HG03039 (cell line): ENCODE measurements around the gene GLI3.

Experiments
- ATAC-seq: cut with Tn5 transposase; IDR thresholded peaks from one replicate; pipeline ENCODE4 v1.9.1; 2021; ENCODE audit warnings: mild to moderate bottlenecking, moderate library complexity; ENCODE audit not compliant: unreplicated experiment

Gene GLI3

DNA sequence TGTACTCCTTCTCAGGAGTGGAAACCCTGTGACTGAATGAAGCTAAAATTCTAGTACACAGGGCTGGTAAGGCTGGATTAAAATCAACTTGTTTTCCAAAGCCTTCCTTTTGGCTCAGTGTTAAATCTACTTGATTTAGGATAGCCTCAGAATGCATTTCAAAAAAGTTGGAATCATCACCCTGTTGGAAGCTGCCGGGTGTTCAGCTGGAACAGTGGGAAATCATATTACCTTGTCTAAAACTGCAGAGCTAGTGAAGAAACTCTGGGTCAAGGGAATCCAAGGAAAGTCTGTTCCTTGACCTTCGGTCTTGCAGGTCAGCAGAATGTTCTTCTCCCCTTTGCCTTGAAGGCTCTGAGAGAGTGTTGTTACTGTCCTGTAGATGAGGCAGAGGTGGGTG lies 282.0 kb downstream of the GLI3 start:
- ATAC-seq: no peak

DNA sequence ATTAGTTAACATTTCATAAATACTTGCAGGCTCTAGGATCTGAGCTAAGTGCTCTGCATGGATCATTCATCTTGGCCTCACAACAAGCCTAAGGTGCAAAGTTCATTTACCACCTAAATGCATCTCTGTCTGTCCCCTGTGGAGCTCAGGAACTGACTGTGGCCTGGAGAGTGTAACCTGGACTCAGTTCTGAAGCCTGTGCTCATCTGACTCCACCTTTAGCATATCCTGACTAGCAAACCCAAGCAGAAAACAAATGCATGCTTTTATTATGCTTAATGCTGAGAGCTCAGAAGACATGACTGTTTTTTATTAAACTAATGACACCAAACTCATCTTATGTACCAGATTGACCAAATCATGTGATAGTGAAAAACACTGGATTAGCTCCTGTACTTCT lies 288.5 kb downstream of the GLI3 start:
- no peak for ATAC-seq

DNA sequence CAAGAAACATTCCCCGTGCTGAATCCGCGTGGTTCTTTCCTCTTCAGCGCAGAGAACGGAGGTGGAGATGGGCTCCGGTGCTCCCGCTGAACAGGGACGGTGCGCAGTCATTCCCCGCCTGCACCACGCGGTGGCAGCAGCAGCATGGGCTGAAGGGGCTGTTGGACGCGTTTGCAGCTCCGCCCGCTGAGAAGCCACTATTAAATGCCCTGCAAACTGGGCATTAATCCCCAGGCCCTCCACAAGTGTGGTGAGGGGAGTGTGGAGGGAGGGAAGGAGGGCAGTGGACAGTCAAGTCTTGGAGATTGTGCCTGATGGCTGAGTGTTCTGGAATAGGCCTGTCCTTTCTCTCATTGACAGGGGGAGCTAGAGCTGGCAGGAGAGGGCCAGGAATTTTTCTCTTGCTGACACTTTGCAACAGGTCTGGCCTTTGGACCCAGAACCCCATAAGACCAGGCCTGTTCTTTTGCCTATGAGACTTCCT lies 293.9 kb downstream of the GLI3 start:
- peak; percentile 87 for ATAC-seq

DNA sequence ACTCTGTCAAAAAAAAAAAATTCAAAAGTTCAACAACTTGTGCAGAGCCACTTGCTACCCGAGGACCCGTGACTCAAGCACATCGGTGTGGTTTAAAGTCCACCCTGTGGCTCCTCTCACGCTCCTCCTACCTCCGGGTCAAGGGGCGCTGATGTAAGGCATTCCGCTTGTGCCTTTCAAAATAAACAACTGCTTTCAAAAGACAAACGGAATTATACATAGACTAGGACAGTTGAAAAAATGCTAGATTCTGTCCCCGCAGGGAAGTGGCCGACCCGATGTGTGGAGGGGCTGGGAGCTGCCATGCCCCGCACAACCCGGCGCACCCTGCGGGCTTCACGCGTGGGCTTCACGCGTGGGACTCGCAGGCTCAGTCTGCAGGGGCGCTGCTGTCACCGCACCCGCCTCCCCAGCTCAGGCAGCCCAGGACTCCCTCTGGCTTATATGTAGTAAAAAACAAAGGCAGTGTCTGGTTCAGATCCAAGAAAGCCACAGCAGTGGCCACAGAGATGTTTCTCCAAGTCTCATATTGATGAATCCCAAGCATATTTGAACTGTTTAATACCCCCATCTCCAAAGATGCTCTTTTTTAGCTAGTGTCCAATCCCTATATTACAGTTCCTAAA lies 294.4 kb downstream of the GLI3 start:
- ATAC-seq: peak; percentile 3

DNA sequence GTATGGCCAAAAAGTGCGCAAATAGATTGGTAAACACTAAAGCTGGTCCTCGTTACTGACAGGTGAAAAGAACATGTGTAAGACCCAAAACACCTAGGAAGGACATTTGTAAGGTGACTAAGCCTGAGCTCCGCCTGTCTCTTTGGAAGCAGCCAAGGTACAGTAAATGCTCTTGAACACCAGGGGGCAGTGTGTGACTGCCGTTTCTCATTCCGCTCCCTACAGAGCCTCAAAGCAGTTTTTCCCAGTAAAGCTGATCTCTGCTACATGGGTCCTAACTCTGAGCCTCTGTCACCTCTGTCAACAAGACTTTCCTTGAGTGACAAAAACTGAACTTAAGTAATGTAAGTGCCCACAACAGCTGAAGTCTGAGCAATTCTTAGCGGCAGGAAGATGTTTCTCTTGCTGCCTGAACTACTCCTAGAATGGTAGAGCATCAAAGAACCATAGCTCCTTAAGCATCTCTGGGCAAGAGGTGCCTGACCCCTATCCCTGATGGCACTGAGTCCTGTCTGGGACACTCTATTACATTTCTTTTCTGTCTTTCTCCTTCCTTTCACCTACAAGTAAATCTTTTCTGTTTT lies 296.2 kb downstream of the GLI3 start:
- peak; percentile 73 for ATAC-seq

DNA sequence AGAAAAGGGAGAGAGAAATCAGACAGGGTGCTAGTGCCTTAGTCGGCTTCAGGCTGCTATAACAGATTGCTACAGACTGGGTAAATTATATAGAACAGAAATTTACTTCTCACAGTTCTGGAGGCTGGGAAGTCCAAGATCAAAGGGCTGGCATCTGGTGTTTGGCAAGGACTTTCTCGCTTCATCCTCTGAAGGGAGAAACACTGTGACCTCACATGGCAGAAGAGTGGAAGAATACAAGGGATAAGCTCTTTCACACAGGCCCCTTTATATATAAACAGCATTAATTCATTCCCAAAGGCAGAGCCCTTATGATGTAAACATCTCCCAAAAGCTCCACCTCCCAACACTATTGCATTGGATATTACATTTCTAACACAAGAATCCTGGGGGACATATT lies 298.6 kb downstream of the GLI3 start:
- no peak for ATAC-seq

DNA sequence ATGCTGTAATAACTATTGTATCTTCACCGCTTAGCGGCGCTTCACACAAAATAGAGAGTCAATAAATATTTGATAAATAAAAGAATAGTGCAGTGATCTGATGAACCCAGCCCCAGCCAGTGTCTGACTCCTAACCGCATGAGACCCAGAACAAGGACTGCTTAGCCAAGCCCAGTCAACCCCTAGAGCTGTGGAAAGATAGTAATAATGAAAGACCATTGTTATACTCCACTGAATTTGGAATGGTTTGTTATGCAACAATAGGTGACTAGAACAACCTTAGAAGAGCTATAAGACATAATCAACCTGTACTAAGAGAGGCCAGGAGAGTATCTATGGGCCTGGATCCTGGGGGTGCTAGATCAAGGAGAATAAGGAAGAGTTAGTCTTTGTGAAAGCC lies 303.6 kb downstream of the GLI3 start:
- no peak for ATAC-seq

DNA sequence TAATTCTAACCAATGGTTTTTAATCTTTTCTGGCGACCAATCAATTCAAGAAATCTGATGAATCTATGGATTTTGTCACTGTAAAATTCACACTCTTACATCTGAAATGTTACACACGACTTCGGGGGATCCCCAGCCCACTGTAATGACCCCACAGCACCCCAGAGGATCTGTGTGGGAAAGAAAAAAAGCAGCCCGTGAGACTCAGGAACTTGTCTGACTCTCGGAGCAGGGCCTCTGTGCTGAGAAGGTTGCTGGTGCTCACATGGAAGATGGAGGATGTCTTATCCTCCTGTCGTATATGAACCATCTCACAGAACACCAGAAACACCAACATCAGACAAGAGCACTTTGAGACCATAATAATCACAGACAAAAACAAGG lies 305.8 kb downstream of the GLI3 start:
- ATAC-seq: no peak

DNA sequence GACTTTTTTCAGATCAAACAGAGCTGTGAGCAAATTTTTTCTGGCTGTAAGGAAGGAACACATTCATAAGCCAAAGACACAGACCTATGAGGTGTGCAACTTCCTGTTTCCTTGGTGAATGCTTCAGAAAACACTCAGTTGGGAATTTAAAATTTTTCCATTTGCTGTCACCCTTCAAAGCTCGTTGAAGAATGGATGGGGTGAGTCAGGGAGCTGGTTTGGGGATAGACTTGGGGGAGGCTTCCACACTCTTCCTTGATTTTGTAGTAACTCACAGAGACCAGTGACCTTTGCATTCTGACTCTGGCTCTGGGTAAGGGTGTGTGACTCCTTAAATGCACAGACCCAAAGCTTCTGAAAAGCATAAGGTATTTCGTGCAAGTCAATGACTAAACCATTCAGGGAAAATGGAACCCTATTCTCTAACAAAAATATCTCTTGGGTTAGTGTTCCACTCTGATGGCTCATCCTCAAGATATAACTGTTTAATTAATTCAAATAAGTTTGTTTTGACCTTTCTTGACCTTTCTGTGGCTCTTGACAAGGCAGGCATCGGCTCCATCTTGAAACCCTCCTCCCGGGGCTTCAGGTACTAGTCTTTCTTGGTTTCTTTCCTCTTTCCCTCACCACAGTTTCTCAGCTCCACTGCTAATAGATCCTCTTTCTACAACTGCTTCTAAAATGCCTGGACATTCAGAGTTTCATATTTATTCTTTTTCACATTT lies 306.3 kb downstream of the GLI3 start:
- ATAC-seq: no peak

DNA sequence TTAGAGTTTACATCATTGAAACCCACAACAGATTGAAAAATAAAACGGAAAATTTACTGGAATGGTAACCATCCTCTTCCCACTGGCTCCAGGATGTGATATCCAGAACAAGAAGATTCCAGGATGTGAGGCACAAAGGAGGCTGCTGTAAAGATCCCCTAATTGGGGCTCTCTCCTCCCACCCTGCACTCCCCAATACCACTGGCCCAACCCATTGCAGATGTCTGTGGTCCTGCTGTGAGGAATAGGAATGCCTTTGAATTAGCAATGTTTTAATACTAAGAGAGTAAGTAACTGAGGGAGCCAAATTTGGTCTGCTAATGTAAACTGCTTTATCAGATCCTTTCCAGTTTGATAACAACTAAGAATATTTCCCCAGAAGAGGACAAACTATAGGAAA lies 308.2 kb downstream of the GLI3 start:
- ATAC-seq: no peak

DNA sequence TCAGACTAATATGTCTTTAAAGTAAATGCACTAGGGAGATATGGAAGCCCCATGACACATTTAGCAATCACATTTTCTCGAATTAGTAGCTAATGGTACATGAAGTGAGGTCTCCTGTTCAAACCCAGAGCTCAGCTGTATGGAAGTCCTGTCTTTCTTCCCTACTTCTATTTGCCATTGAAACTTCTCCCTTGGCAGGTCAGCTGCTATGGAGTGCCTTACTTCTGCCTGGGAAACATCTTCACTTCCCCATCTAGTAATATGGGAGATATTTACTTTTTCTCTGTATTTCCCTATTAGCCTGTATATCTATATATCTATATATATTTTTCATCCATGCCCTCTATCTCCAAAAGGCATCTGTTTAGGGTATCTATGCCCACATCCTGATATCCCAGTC lies 308.8 kb downstream of the GLI3 start:
- no peak for ATAC-seq

DNA sequence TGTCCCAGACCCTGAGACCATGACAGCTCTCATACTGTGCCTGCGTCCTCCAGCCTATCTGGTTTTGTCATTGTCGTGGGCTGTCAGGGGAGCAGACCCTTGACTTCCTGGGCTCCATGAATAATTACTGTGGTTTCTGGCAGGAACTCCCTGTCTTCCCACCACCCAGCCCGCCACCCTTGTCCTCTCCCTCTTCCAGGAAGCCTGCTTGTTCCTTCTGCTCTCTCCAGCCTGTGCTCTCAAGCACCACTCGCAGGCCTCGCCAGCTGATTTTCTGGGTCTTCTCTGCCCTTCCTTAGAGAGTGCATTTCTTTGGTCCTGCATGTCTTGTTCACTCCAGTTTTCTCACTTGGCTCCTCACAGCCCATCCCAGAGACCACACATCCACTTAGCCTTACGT lies 309.6 kb downstream of the GLI3 start:
- no peak for ATAC-seq

DNA sequence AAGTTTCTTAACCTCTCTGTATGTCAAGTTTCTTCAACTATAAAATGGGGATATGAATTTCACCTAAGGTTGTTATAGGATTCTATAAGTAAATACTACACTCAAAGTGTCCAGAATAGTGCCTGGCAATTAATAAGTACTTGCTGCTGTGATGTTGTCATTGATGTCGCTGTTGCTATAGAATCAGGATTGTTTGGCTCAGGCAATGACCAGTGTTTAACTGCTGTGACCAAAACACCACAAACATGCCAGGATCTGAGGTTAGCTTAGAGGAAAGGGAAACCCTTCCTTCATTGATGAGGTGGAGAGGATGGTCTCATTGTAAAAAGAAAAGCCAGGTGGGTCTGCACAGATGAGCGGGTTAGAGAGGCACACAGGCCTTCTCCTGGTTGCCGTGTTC lies 311.1 kb downstream of the GLI3 start:
- ATAC-seq: no peak

DNA sequence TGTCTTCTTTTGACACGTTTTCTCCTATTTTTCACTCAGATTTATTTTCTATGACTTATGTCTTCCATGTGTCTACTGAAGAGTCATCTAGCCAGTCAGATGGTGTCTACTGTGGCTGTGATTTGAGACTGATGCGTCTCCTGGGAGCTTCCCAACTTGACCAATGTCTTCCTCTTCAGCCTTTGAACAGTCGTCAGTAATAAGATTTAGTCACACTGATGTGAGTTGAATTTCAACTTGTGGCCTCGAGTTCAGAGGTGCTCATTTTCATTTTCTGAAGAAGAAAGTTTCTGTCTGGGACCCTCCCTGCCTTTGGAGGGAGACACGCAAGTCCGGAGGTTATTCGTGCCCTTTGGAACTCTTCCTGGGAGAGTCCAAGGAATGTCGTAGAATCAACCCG lies 312.2 kb downstream of the GLI3 start:
- ATAC-seq: no peak

DNA sequence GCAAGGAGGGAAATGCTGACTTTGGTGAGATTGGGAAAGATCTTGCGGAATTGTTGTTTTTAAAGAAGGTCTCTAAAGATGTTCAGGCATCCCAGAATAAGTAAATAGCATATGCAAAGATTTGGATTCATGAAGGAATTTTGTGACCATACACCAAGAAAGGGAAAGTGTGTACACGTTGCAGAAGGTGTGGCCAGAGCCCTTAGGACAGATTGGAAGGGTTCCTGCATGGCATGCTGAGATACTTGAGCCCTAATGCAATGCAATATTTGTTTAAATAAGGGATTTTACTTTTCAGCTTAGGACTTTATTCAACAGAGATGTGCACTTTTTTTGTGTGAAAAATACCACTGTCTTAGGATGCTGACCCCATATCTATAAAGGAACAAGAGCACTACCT lies 314.6 kb downstream of the GLI3 start:
- ATAC-seq: no peak

DNA sequence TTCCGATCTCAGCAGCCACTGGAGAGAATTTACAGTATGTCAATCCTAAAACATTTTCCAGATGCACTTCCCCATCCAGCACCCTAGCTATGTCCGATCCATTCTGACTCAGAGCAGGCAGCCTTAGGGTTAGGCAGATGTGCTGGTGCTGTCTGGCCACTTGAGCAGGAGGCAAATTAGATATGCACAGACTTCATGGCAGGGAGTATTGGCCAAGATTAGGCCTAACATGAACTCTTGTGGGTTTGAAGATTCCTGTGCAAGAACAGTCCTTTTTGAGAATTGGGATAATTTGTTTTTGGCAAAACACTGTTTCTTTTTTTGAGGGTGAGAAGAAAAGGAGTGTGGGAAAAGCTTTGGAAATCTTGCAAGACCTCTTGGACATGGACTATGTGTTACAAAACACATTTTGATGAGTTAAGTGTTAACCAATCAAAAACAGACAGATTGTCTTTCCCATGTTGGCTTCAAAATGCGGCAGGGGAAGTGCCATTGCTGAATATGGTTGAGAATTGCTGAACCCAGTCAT lies 315.5 kb downstream of the GLI3 start:
- no peak for ATAC-seq

DNA sequence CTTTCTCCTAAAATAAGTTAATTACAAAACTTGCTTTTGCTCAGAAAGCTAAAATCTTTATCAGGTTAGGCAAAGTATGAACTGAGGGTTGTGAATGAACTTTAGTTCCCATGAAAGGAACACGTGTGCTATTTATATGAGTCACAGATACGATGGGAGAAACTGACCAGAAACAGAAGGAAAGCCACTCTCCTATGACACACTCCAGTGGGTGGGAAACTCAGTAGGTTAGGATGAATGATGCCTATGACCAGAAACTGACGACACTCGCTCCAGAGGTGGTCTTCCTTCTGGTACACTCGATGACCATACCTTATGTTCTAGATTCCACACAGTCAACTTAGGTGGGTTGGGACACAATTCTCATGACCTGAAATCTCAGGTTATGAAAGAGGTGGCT lies 318.4 kb downstream of the GLI3 start:
- no peak for ATAC-seq

DNA sequence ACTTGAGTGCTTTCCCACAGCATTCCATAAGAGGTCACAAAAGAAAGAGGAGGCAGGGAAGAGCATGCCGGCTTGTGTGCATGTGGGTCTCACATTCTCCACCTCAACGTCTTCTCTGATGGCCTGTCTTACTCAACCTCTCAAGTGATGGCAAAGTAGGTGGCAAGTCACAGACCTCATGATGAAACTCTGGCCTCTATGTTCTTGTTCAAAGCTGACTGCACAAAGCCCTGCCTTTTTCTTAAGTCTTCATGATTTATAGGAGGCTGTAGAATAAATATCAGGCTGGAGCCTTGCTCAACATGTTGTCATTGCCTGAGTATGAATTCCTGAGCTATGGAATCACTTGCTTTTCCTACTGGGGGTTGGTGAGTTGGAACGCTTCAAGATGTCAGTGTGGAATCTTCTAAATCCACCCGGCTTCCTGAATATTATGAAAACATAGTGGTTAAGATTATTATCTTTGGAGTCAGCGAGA lies 320.5 kb downstream of the GLI3 start:
- ATAC-seq: no peak

DNA sequence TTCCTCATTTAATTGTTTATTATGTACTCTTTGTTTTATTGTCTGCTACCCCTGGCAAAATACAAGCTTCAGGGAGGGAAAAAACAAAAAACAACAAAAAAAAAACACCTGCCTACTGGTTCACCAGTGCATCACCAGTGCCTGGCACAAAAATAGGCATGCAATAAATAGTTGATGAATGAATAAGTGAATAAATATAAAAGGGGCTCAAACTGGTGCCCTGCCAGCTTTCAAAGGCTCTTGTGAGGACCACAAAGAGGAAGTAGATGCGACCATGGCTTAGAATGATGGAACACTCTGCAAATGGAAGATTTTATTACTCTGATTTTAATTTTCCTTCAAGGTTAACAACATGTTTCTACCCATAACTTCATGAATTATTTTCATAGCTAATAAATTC lies 321.1 kb downstream of the GLI3 start:
- no peak for ATAC-seq

DNA sequence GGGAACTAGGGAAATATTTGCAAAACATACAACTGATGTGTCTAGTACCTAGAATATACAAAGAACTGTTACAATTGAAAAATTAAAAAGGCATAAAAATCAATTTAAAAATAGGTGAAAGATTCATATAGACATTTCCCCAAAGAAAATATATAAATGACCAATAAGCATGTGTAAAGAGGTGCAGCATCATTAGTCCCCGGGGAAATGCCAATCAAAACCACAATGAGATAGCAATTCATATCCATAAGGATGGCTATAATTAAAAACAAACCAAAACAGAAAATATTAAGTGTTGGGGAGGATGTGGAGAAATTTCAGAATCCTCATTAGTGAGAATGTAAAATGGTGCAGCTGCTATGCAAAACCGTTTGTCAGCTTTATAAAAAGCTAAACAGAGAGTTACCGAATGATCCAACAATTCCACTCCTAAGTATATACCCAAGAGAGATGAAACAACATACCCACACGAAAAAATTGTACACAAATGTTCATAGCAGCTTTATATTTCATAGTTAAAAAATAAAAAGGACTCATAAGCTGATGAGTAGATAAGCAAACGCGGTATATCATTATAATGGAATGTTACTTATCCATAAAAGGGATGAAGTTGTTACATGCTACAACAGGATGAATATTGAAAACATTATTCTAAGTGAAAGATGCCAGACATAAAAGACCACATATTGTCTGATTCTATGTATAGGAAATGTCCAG lies 324.0 kb downstream of the GLI3 start:
- no peak for ATAC-seq

DNA sequence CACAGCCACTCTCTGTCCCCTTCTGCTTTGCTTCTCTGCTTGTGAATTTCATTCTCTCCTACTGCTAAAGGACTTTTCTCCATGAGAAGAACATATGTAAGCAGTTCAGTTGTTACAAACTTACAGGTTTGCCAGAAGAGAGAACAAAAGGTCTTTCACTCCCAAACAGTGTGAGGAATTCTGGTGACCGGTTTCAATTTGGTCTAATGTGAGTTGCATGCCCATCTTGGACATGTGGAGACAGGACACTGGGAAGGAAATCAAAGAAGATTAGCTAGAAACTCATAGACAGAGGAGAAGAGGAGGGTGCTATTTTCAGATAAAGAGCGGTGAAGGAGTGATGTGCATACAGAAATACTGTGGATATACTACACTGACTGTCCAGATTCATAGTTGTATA lies 324.6 kb downstream of the GLI3 start:
- no peak for ATAC-seq
